Left hindlimb (tissue), 1 donor: ENCODE results near the gene STAG1.
"Not testable (repeated sequence)": the region's sequence is repeated elsewhere in the genome, so short reads cannot be mapped to it uniquely, and the experiment has no call there.

ENCODE experiments used
- DNase-seq: peaks from one replicate; pipeline ENCODE4 v3.0.0-alpha.2; 2018

The STAG1 gene

DNA sequence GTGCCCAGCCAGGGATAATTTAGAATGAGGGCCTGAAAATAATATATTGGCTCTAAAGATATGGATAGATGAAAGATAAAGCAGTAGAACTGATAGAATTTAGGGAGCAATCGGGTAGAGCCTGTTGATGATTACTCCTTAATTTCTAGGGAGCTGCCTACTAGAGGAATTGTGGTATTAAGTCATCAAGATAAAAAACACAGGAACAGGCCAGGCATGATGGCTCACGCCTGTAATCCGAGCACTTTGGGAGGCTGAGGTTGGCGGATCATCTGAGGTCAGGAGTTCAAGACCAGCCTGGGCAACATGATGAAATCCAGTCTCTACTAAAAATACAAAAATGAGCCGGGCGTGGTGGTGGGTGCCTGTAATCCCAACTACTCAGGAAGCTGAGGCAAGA is 371.6 kb downstream of the STAG1 start:
- no peak for DNase-seq

- no peak for DNase-seq
Measured at GRCh38 chr3:136378011-136378410, 374.2 kb downstream of the STAG1 start.

- DNase-seq, result no peak
Measured at GRCh38 chr3:136377508-136377907, 374.7 kb downstream of the STAG1 start.

DNA sequence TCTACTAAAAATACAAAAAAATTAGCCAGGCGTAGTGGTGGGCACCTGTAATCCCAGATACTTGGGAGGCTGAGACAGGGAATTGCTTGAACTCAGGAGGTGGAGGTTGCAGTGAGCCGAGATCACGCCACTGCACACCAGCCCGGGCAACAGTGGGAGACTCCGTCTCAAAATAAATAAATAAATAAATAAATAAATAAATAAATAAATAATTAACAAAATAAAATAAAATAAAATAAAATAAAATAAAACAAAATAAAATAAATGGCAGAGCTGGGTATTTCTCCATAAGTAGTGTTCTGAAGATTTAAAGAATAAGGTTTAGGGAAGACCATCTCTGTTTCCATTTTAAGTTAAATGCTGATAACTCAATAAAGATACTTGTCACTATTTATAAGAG is 376.4 kb downstream of the STAG1 start:
- not testable (repeated sequence) for DNase-seq

- DNase-seq, result no peak
Measured at GRCh38 chr3:136366289-136366688, 385.9 kb downstream of the STAG1 start.

DNA sequence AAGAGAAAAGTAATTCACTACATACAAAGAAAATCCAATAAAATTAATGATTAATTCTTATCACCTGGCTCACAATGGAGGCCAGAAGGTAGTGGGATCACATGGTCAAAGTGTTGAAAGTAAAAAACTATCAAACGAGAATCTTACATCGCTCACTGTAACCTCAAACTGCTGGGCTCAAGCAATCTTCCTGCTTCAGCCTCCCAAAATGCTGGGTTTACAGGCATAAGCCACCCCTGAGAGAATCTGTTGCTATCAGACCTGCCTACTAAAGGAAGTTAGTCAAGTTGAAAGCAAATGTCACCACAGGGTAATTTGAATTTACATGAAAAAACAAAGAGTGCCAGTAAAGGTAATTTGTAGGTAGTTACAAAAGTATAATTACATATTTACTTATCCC is 398.7 kb downstream of the STAG1 start:
- DNase-seq, result no peak

GRCh38 chr3:136351905-136352304 is 400.3 kb downstream of the STAG1 start:
- no peak for DNase-seq

- DNase-seq, result no peak
Measured at GRCh38 chr3:136351351-136351750, 400.8 kb downstream of the STAG1 start.

DNA sequence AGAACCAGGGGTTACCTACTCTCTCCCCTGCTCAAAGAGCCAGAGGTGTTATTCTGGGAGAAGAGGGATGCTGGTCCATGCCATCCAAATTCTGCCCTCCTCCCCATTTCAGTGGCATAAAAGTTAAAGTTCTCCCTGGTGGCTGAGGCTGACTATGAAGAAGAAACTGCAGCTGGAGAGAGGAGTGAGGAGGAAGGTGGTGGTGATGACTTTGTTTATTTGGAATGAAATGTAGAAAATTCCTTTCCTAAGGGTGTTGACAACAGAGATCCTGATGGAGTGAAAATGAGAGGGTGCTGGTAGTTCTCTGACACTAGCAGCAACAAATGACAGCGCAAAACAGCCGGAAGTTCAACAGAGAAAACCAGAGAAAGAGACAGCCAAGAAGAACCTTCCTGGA is 401.6 kb downstream of the STAG1 start:
- no peak for DNase-seq

DNA sequence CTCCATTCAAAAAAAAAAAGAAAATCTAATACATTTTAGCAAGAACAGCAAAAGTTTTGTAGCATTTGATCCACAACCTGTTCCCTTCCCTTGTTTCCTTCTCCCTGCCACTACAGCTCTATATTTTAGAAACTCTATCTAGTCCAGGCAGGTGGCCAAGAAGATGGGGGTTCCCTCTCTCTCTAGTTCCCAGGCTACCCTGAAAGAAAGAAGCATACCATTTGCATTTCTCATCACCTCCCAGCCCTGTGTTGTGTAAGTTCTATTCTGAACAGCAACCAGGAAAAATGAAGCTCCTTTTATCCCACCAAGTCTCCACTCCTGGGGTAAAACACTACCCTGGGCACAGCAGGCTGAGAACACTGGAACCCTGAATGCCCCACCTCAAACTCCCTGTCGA is 402.0 kb downstream of the STAG1 start:
- DNase-seq, result no peak

DNA sequence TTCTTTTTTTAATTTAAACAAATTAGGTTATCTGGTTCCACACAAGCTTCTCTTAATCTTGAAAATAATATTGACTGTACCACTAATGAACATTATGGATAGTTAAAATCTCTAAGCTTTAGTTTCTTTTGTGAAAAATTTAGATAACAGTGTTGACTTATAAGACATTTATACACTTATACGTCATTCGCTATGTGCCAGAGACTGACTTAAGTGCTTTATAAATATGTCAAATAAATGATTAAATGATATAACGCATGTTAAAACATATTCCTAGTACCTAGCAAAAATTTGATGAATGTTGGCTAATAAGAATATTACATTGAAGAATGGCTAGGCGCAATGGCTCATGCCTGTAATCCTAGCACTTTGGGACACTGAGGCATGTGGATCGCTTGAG is 405.7 kb downstream of the STAG1 start:
- no peak for DNase-seq

- peak; percentile 51 for DNase-seq
Measured at GRCh38 chr3:136343873-136344555, 408.2 kb downstream of the STAG1 start.

DNA sequence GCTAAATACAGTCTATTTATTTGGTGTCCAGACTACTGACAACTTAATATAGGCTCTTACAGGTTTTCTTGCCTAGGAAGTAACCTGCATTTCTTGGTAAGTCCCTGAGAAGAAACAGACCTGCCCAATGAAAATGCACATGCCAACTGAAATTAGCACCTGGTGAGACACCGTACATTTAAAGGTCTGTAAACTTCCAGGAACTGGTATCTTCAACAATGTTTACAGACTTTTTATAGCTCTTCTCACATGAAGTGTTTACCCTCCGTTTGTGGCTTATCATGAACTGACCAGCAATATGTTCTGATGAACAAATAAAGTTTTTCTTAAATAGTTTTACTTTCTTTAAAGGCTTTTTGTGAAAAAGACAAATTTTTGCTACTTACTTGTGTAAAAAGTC is 408.7 kb downstream of the STAG1 start:
- no peak for DNase-seq

GRCh38 chr3:136336329-136337100 is 415.7 kb downstream of the STAG1 start:
- no peak for DNase-seq

DNA sequence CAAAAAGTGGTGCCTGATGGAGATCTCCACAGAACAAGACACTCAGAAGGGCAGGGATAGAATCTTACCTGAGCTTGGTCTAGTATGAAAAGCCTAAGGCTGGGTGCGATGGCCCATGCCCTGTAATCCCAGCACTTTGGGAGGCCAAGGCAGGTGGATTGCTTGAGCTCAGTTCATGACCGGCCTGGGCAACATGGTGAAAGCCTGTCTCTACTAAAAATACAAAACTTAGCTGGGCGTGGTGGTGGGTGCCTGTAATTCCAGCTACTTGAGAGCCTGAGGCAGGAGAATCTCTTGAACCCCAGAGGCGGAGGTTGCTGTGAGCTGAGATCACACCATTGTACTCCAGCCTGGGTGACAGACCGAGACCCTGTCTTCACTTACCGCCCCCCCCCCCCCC is 417.5 kb downstream of the STAG1 start:
- not testable (repeated sequence) for DNase-seq

- DNase-seq, result no peak
Measured at GRCh38 chr3:136334209-136334608, 418.0 kb downstream of the STAG1 start.

- no peak for DNase-seq
Measured at GRCh38 chr3:136332776-136333175, 419.4 kb downstream of the STAG1 start.

DNA sequence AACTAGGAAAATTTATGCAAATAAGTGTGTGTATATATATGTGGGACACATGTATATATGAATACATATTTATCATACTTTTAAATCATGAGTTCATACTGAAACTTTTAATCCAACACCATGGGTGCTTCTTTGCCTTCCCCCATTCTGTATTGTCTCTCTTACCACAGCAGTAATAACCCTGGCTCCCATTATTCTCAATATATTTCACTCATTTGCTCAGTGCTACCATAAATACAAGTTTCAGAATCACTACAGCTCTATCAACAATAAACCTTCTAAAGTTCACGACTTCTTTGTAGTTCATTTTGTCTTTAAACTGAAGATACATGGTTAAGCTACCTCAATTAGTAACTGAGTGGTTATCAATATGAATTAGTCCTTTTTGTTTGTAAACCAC is 419.9 kb downstream of the STAG1 start:
- no peak for DNase-seq

DNA sequence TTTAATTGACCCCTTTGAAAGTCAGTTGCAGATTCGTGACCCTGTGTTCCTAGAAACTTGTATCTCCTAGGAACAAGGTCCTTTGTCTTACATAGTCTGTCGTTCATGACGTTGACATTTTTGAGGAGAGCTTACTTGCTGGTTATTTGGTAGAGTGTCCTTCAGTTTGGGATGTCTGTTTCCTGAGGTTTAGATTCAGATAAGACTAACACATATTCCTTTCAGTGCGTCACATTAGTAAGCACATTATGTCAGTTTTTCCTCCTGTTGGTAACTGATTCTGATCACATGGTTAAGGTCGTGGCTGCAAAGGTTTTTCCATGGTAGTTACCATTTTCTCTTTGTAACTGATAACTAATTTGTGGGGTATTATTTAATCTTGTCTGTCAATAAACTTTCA is 421.3 kb downstream of the STAG1 start:
- no peak for DNase-seq

DNA sequence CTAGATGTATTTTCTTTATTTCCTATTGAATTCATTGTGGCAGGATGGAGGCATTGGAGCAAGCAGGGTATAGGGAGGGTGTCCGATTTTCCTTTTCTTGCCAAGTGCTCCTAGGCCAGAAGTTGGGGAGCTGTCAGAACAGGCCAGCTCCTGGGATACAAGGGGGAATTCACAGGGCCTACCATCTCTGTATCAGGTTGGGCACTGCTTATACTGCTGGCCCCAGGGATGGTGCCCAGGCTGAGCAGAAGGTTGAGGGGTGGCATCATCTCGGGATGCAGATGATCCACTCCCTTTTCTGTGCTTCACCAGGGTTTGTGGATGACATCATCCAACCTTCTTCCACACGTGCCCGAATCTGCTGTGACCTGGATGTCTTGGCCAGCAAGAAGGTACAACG is 422.6 kb downstream of the STAG1 start:
- DNase-seq, result no peak

GRCh38 chr3:136327671-136328070 is 424.5 kb downstream of the STAG1 start:
- DNase-seq, result no peak

GRCh38 chr3:136326316-136326715 is 425.9 kb downstream of the STAG1 start:
- DNase-seq, result no peak

DNA sequence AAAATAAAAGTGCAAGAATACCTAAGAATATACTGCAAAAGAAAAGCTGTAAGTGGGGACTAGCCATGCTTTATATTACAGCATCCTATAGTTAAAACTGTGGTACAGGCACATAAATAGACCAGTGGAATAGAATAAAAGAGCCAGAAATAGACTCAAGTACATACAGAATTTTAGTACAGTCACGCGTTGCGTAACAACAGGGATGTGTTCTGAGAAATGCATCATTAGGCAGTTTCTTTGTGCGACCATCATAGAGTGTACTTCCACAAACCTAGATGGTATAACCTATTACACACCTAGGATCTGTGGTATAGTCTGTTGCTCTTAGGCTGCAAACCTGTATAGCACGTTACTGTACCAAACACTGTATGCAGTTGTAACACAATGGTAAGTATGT is 440.2 kb downstream of the STAG1 start:
- DNase-seq, result no peak

DNA sequence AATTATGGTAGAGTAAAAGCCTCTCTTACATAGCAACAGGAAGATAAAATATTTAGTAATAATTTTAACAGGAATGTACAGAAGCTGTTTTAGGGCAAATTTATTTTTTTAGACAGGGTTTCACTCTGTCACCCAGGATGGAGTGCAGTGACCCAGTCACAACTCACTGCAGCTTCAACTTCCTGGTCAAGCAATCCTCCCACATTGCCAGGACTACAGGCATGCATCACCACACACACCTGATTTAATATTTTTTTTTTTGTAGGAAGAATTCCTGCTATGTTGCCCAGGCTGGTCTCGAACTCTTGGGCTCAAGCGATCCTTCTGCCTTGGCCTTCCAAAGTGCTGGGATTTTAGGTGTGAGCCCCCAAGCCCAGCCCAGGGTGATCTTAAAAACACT is 440.9 kb downstream of the STAG1 start:
- DNase-seq, result no peak

GRCh38 chr3:136305879-136306278 is 446.3 kb downstream of the STAG1 start:
- DNase-seq, result no peak
